Erythroblast (primary cell): Measurements from ENCODE around the gene SAMD5.

Experiments
- GATA1 ChIP-seq: IDR thresholded peaks from 2 replicates; pipeline ENCODE4 v1.6.1; 2011; ENCODE audit warnings: low read depth, mild to moderate bottlenecking, control low read depth, low read length, moderate library complexity
- POLR2A ChIP-seq: IDR thresholded peaks from 2 replicates; pipeline ENCODE4 v1.6.1; 2011; ENCODE audit warnings: mild to moderate bottlenecking, low read length

DNA sequence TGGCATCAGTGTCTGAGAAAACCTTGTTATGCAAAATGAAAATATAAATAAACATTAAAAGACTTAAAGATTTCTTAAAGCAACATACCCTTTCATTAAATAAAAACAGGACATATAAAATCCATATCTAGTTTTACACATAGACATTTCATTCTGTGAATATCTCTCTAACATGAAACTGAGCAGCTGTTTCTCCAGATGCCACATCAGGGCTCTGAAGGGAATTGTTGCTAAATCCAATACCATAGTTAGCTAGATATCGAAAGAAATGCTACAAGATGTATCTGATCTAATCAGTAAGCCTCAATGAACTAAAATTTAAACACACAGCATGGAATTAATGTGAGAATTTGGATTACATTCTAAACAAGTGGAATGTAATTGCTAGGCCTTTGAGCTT lies 74.5 kb downstream of the SAMD5 start:
- TF ChIP-seq POLR2A (no peak), GATA1 (no peak)
